AG08395 (cell line): Measurements from ENCODE around the gene CTNND2.
"Not testable (repeated sequence)": the region's sequence is repeated elsewhere in the genome, so short reads cannot be mapped to it uniquely, and the experiment has no call there.

Experiments used
- DNase-seq: peaks from one replicate; pipeline ENCODE4 v3.0.0; 2012; ENCODE audit warnings: mixed read lengths, low spot score

The CTNND2 gene

GRCh38 chr5:11658376-11658775, 245.9 kb downstream of the CTNND2 start:
- no peak for DNase-seq

- no peak for DNase-seq
Observed at GRCh38 chr5:11656916-11657315, 247.3 kb downstream of the CTNND2 start.

GRCh38 chr5:11655681-11656080, 248.6 kb downstream of the CTNND2 start:
- no peak for DNase-seq

GRCh38 chr5:11650936-11651335, 253.3 kb downstream of the CTNND2 start:
- DNase-seq, result no peak

- DNase-seq, result no peak
Observed at GRCh38 chr5:11646141-11646540, 258.1 kb downstream of the CTNND2 start.

GRCh38 chr5:11642438-11642837, 261.8 kb downstream of the CTNND2 start:
- DNase-seq, result no peak

GRCh38 chr5:11640158-11640873, 263.9 kb downstream of the CTNND2 start:
- DNase-seq, result no peak

- no peak for DNase-seq
Observed at GRCh38 chr5:11622785-11623184, 281.5 kb downstream of the CTNND2 start.

- DNase-seq, result no peak
Observed at GRCh38 chr5:11620172-11620571, 284.1 kb downstream of the CTNND2 start.

GRCh38 chr5:11619339-11620024, 284.8 kb downstream of the CTNND2 start:
- no peak for DNase-seq

GRCh38 chr5:11617080-11617479, 287.2 kb downstream of the CTNND2 start:
- DNase-seq, result no peak

GRCh38 chr5:11616624-11617023, 287.6 kb downstream of the CTNND2 start:
- not testable (repeated sequence) for DNase-seq

- no peak for DNase-seq
Observed at GRCh38 chr5:11611011-11611410, 293.2 kb downstream of the CTNND2 start.

GRCh38 chr5:11609570-11610303, 294.5 kb downstream of the CTNND2 start:
- no peak for DNase-seq

- DNase-seq, result no peak
Observed at GRCh38 chr5:11608530-11608929, 295.7 kb downstream of the CTNND2 start.

GRCh38 chr5:11607944-11608483, 296.2 kb downstream of the CTNND2 start:
- no peak for DNase-seq

- DNase-seq, result no peak
Observed at GRCh38 chr5:11602298-11602697, 301.9 kb downstream of the CTNND2 start.

- DNase-seq, result no peak
Observed at GRCh38 chr5:11599499-11599898, 304.7 kb downstream of the CTNND2 start.

GRCh38 chr5:11596657-11597071, 307.6 kb downstream of the CTNND2 start:
- no peak for DNase-seq

- no peak for DNase-seq
Observed at GRCh38 chr5:11596185-11596584, 308.1 kb downstream of the CTNND2 start.

- DNase-seq, result no peak
Observed at GRCh38 chr5:11595045-11595444, 309.2 kb downstream of the CTNND2 start.

- DNase-seq, result no peak
Observed at GRCh38 chr5:11594021-11594420, 310.2 kb downstream of the CTNND2 start.

- DNase-seq, result no peak
Observed at GRCh38 chr5:11590475-11590874, 313.8 kb downstream of the CTNND2 start.
